ENCODE results near the gene RAI1.

The RAI1 gene

GRCh38 chr17:17851103-17852002 is 170.1 kb downstream of the RAI1 start:
- no peak for DNase-seq

DNA sequence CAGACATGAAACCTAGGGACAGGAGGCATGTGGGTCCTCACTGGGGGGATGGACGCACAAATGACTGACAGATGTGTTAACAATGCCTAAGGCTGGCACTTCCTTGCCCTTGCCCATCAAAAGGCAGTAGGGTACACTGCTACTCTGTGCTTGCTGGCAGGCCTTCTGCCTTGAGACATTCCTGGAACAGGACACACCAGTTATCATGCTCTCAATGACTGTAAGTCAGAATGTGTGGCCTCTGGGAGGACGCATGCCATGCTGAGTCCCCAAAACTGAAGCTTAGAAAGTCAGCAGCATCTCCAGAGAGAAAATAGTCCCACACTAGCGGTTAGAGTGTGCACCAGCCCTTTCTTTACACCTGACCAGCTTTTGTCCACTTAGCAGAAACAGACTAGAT is 171.7 kb downstream of the RAI1 start:
- no peak for DNase-seq

DNA sequence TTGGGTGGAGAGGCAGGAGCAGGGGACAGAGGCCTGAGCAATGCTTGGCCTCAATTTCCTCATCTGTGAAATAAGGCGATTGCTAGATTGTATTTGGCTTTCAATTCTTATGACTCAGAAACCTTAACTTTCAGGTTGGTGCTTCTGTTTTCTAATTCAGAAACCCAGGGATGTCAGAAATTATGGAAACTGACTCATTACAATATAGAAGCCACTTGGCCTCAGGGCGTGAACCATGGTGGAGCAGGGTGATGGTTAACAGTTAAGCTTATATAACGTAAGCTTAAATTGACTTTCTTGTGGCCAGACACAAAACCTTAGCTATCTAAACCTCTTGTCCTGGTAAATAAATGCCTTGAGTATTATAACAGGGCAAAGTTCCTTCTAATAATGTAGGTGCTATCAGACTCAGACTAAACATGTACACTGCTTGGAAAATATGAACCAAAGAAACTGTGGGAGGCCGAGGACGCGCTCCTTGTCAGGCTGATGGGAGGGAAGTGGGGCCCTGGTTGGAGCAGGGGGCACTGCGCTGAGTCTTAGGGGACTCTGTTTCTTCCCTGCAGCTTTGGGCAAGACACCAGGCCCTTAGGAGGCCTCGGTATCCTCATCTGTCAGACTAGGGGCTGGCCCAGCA is 172.7 kb downstream of the RAI1 start:
- no peak for DNase-seq

DNA sequence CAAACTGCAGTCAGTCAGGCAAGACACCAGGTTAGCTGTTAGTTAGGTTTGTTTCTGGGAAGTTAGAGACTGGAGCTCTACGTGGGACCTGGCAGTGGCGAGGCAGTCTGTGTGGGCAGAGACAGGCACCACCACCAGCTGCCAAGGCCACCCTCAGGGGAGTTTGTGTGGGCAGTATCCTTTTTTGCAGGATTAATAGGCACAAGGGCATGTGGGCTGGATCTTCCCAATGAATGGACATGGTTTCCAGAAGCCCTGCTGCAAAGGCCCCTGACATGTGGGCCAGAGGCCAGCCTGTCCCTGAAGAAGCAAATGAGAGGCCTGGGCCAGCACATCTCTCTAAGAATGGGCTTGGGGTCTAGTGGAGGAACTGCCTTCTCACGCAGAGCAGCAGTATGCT is 174.7 kb downstream of the RAI1 start:
- DNase-seq = no peak

DNA sequence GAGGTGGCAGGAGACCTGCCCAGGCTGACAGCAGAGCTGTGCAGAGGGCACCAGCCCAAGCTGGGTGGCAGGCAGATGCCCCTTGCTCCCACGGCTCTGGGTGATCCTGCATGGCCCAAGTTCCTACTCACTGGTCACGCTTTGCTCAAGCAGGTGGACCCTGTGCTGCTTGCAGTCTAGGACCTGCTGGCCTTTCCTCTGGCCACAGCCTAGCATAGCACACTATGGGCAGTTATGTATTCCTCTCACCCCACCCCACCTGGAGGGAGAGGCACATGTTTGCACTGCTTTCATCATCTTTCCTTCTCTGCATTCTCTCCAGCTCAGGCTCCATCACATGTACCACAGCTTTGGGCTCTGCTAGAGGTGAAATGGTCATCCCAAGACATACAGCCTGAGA is 175.1 kb downstream of the RAI1 start:
- no peak for DNase-seq

- no peak for DNase-seq
Observed at GRCh38 chr17:17857496-17857895, 176.2 kb downstream of the RAI1 start.

GRCh38 chr17:17859909-17860765 is 178.9 kb downstream of the RAI1 start:
- DNase-seq = peak; percentile 62

- no peak for DNase-seq
Observed at GRCh38 chr17:17860766-17861107, 179.5 kb downstream of the RAI1 start.
